SKM-1 (cell line): ENCODE results near the gene ATP1B1.
"Not testable (repeated sequence)": the region's sequence is repeated elsewhere in the genome, so short reads cannot be mapped to it uniquely, and the experiment has no call there.

Experiments
- DNase-seq: peaks from one replicate; lab custom pipeline; 2025; ENCODE audit not compliant: unreplicated experiment; lab: John Stamatoyannopoulos, UW

ATP1B1 gene

GRCh38 chr1:169113613-169114119 is 7.2 kb downstream of the ATP1B1 start:
- DNase-seq, result no peak

- no peak for DNase-seq
These were observed 9.5 kb downstream of the ATP1B1 start for GRCh38 chr1:169115891-169116585.

GRCh38 chr1:169117014-169117413 is 10.5 kb downstream of the ATP1B1 start:
- no peak for DNase-seq

- DNase-seq, result no peak
These were observed 11.1 kb downstream of the ATP1B1 start for GRCh38 chr1:169117599-169117998.

GRCh38 chr1:169118227-169118626 is 11.7 kb downstream of the ATP1B1 start:
- no peak for DNase-seq

- DNase-seq, result no peak
These were observed 12.9 kb downstream of the ATP1B1 start for GRCh38 chr1:169119405-169119804.

GRCh38 chr1:169120066-169120465 is 13.6 kb downstream of the ATP1B1 start:
- DNase-seq, result no peak

GRCh38 chr1:169121146-169121923 is 14.8 kb downstream of the ATP1B1 start:
- no peak for DNase-seq

- DNase-seq, result no peak
These were observed 16.5 kb downstream of the ATP1B1 start for GRCh38 chr1:169122976-169123375.

- DNase-seq, result no peak
These were observed 18.0 kb downstream of the ATP1B1 start for GRCh38 chr1:169124459-169124858.

GRCh38 chr1:169125597-169125996 is 19.1 kb downstream of the ATP1B1 start:
- not testable (repeated sequence) for DNase-seq

- DNase-seq, result no peak
These were observed 19.8 kb downstream of the ATP1B1 start for GRCh38 chr1:169126335-169126734.

- DNase-seq, result no peak
These were observed 20.8 kb downstream of the ATP1B1 start for GRCh38 chr1:169127305-169127704.

- no peak for DNase-seq
These were observed 22.1 kb downstream of the ATP1B1 start for GRCh38 chr1:169128562-169128961.

GRCh38 chr1:169129109-169129784 is 22.8 kb downstream of the ATP1B1 start:
- DNase-seq, result no peak

- no peak for DNase-seq
These were observed 24.2 kb downstream of the ATP1B1 start for GRCh38 chr1:169130683-169131082.

GRCh38 chr1:169132512-169133227 is 26.2 kb downstream of the ATP1B1 start:
- DNase-seq, result no peak

GRCh38 chr1:169133228-169133576 is 26.7 kb downstream of the ATP1B1 start:
- DNase-seq, result no peak

- no peak for DNase-seq
These were observed 27.5 kb downstream of the ATP1B1 start for GRCh38 chr1:169133801-169134502.

GRCh38 chr1:169137357-169137756 is 30.9 kb downstream of the ATP1B1 start:
- DNase-seq, result no peak
